HG02588 (cell line): ENCODE data around the gene ZNF783.
"Not testable (repeated sequence)": the region's sequence is repeated elsewhere in the genome, so short reads cannot be mapped to it uniquely, and the experiment has no call there.

ENCODE experiments used
- ATAC-seq: cut with Tn5 transposase; IDR thresholded peaks from one replicate; pipeline ENCODE4 v1.9.1; 2021; ENCODE audit warnings: mild to moderate bottlenecking, moderate library complexity; ENCODE audit not compliant: unreplicated experiment

Gene ZNF783

GRCh38 chr7:149296368-149296767 lies 34.4 kb downstream of the ZNF783 start:
- ATAC-seq, result no peak

DNA sequence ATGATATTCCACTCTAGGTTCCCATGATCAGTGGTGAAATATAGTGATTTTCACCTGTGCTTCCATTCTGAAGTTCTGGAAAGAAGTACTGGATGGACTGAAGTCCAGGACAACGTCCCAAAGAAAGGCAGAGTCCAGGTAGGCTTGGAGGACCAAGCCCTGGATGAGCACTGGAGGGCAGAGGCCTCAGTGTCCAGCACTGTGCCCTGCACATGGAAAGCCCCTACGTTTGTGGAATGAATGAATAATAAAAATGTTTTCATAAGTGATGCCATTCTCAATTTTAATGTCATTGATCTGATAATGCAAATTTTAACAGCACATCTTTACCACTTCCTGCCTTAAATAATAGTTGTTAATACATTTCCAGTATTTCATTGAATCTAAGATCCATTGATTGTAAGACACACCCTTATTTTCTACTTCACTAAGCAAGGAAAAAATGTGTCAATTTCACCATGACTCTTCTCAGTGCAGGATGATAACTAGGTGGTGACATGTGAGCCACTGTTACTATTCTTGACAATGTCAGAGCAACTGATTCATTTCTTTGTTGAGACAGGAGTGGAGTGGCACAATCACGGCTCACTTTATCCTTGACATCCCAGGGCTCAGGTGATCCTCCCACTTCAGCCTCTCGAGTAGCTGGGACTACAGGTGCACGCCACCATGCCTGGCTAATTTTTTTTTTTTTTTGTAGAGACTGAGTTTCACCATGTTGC lies 35.2 kb downstream of the ZNF783 start:
- ATAC-seq, result no peak

DNA sequence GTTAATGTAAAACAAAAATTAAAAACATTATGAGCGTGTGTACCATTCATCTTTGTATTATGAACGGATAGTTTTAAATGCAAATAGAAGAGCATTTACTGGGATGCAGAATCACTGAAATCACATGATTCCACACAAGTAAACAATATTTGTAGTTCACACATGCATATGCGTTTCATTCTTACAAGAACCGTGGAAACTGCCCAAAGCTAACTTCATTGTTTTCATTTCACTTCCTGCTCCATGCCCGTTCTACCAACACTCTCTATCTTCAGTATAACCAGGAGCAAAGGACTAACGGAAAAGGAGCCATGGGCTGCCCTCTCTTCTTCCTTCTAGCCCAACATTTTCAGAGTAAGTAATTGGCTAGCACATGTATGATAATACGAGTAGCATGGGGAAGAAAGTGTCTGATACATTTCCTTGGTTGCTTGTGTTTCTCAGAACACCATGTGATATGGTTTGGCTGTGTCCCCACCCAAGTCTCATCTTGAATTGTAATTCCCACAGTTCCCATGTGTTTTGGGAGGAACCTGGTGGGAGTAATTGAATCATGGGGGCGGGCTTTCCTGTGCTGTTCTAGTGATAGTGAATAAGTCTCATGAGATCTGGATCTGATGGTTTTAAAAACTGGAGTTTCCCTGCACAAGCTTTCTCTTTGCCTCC lies 38.8 kb downstream of the ZNF783 start:
- ATAC-seq, result no peak

- no peak for ATAC-seq
Observed at GRCh38 chr7:149302222-149302621, 40.2 kb downstream of the ZNF783 start.

- ATAC-seq, result no peak
Observed at GRCh38 chr7:149302865-149303264, 40.9 kb downstream of the ZNF783 start.

- no peak for ATAC-seq
Observed at GRCh38 chr7:149304006-149304405, 42.0 kb downstream of the ZNF783 start.

GRCh38 chr7:149306854-149307253 lies 44.9 kb downstream of the ZNF783 start:
- ATAC-seq, result no peak

- no peak for ATAC-seq
Observed at GRCh38 chr7:149307775-149308501, 45.9 kb downstream of the ZNF783 start.

GRCh38 chr7:149310113-149310836 lies 48.3 kb downstream of the ZNF783 start:
- no peak for ATAC-seq

DNA sequence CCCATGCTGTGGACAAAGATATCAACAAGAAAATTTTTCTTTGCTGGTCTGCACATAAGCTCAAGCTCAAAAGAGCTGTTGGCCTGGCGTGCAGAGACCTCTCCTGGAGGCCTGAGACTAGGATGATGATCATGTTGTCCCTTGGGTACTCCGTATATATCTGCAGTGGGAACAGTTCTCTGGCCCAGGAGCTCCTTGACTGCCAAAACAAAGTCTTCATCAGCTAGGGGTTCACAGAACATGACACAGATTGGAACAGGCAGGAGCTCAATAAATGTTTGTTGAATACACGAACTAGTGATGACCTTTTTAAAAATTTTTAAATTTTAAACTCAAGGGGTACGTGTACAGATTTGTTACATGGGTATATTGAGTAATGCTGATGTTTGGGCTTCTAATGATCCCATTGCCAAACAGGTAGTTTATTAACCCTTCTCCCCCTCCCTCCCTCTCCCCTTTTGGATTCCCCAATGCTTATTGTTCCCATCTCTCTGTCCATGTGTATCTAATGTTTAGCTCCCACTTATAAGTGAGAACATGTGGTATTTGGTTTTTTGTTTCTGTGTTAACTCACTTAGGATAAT lies 49.1 kb downstream of the ZNF783 start:
- no peak for ATAC-seq

- ATAC-seq, result no peak
Observed at GRCh38 chr7:149313981-149314380, 52.0 kb downstream of the ZNF783 start.

GRCh38 chr7:149316606-149317005 lies 54.6 kb downstream of the ZNF783 start:
- no peak for ATAC-seq

GRCh38 chr7:149317496-149317895 lies 55.5 kb downstream of the ZNF783 start:
- no peak for ATAC-seq

GRCh38 chr7:149317986-149318672 lies 56.1 kb downstream of the ZNF783 start:
- no peak for ATAC-seq

GRCh38 chr7:149319376-149319775 lies 57.4 kb downstream of the ZNF783 start:
- ATAC-seq, result no peak

DNA sequence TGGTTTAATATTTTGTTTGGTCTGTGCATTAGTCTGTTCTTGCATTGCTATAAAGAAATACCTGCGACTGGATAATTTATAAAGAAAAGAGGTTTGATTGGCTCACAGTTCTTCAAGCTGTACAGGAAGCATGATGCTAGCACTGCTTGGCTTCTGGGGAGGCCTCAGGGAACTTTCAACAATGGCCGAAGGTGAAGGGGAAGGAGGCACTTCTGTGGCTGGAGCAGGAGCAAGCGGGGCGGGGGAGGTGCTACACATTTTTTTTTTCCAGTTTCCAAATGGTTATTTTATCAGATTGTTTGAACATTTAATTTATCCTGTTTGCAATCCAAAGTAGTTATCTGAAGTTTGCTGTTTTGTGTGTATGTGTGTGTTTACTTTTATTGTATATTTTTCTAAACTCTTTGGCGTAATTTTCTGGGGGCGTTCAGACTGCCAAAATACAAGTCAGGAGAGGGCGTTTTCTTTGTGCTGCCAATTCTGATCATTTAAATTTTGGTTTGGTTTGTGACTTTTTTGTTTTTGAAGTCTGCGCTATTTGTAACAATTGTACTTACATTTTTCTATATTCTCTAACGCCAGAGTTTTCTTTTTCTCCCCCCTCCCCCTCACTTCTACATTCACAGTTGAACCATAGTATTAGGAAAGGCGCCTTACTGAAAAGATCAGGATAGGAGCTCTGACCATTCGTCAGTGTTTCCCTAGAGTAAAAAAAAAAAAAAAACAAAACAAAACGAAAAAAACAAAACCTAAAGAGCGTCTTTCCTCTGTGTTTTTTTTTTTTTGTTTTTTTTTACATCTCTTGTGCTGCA lies 58.5 kb downstream of the ZNF783 start:
- no peak for ATAC-seq

- ATAC-seq, result not testable (repeated sequence)
Observed at GRCh38 chr7:149321125-149321905, 59.3 kb downstream of the ZNF783 start.

DNA sequence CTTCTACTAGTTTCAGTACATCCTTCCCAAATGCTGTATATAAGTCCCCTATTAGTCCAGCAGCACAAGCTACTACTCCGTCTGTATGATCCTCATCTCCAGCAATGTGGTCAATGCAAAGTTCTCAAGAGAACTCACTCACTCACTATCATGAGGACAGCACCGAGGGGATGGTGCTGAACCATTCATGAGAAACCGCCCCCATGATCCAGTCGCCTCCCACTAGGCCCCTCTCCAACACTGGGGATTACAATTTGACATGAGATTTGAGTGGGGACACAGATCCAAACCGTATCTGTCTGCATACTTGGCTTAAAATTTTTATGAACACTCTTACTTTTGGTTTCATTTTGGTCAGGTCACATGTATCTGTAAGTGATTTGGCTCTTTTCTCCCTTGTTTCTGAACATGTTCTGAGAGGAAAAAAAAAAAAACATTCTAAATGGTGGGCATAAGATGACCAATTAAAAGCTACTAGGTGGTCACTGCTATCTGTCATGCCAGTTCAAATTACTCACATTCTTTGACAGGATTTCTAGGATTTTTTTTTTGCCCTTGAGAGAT lies 60.1 kb downstream of the ZNF783 start:
- no peak for ATAC-seq
